ENCODE measurements around the gene SPTBN4. TPM values are rescaled to one million over a fixed set of nuclear protein-coding genes. Genes with fewer than 3 reads are reported as not detected.

Gene SPTBN4
- total RNA-seq, 5 donors from 2014 or later (not counting 1 experiment from before 2014, with no cell fraction given) = 0.37 to 1.2 (median 0.66) TPM

DNA sequence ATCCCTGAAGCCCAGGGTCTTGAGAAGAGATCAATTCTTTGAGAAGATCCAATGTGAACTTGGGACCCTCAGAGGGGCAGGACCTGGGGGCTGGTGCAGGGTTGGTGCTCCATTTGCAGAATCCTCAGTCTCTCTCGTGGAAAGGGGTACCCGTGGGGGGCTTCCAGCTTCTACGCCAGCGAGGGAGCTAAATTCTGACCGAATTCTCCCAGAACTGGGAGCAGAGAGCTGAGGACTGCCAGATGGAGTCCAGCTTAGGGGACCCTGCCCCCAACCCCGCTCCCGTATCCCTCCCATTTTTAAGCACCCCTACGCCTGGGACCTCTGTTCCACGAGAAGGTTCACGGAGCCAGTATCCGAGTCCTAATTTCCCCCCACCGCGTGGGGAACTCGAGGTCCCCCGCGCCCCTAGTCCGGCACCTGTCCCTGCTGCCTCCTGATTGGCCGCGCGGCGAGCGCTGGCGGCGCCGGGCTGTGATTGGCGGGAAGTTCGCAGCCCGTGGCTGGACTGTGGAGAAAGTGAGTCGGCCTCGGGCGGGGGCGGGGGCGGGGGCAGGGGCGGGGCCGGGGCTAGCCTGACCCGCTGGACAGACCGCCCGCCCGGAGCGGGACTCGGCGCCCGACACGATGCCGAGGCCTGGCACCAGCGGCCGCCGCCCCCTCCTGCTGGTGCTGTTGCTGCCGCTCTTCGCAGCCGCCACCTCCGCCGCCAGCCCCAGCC, 130.0 kb downstream of the SPTBN4 start:
- H3K4me3 Mint-ChIP-seq = peak overlapping the region in 1 of 3 donors; percentile 52

DNA sequence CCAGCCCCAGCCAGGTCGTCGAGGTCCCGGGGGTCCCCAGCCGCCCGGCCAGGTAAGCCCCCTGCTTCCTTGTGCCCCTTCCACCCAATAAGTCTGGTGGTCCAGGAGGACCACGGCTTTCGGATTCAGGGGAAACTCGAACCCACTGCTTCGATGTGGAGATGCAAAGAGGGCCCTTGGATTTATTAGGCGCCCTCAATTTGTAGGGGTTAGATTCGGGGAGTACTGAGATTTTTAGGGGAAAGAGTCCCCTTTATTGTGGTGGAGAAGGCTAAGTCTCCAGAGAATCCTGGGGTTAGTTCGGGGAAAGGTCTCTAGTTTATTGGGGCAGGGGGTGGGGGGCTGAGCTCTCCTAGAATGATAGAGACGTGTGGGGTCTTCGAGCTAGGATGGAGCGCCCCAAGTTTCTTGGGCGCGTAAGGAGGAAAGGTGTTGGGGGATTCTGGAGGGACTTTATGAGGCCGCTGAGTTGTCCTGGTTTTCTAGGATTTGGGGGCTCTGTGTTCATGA, 130.6 kb downstream of the SPTBN4 start:
- Mint-ChIP-seq H3K4me1 (peaks cover 41 to 49% (median 43%) of the 10 kb centered on the region in 3 donors), H3K27me3 (peaks cover 22 to 38% of the 10 kb centered on the region in 2 donors), H3K4me3 (peak overlapping the region; percentile 14 to 52 (median 25)), H3K9me3 (no peaks in the 10 kb centered on the region), H3K27ac (peak overlapping the region in 1 of 2 donors; percentile 9), H3K36me3 (no peaks in the 10 kb centered on the region)
- ChIA-PET CTCF (no interaction called here), POLR2A (no interaction called here)
- Histone ChIP-seq H3K4me1 (ENCODE audit: control insufficient read depth in 1 of 2, extremely low read depth in 1 of 2, insufficient read depth in 2 of 2, low read length in 2 of 2) (peaks cover 5 to 70% of the 10 kb centered on the region in 2 experiments), H3K36me3 (ENCODE audit: control insufficient read depth in 2 of 2, extremely low read depth in 1 of 2, insufficient read depth in 1 of 2, low read length in 1 of 2) (no peaks in the 10 kb centered on the region), H3K9me3 (no peaks in the 10 kb centered on the region), H3K27me3 (replicated peaks in 1 of 2; ENCODE audit: control insufficient read depth in 2 of 2, extremely low read depth in 1 of 2, insufficient read depth in 2 of 2, low read length in 1 of 2) (peaks cover 5 to 68% of the 10 kb centered on the region in 2 experiments), H3K4me3 (ENCODE audit: control insufficient read depth in 1 of 2, extremely low read depth in 1 of 2, low read length in 1 of 2) (no peak overlapping the region), H3K27ac (ENCODE audit: low read length) (no peak overlapping the region)
- no peak for ATAC-seq (replicated peaks in 1 of 4)
- DNase-seq = no peak
- WGBS (ENCODE audit: insufficient coverage) = 8% methylated on average over 18 of the region's 18 CpGs

More for the DNA sequence above, 130.0 kb downstream of the SPTBN4 start:
- Histone ChIP-seq H3K9me3 (no peaks in the 10 kb centered on the region), H3K27me3 (replicated peaks in 1 of 2; ENCODE audit: control insufficient read depth in 2 of 2, extremely low read depth in 1 of 2, insufficient read depth in 2 of 2, low read length in 1 of 2) (peaks cover 5 to 62% of the 10 kb centered on the region in 2 experiments), H3K27ac (ENCODE audit: low read length) (no peak overlapping the region), H3K4me3 (ENCODE audit: control insufficient read depth in 1 of 2, extremely low read depth in 1 of 2, low read length in 1 of 2) (peak overlapping the region in 1 of 2 donors; percentile 17), H3K4me1 (ENCODE audit: control insufficient read depth in 1 of 2, extremely low read depth in 1 of 2, insufficient read depth in 2 of 2, low read length in 2 of 2) (peaks cover 3 to 64% of the 10 kb centered on the region in 2 experiments), H3K36me3 (ENCODE audit: control insufficient read depth in 2 of 2, extremely low read depth in 1 of 2, insufficient read depth in 1 of 2, low read length in 1 of 2) (no peaks in the 10 kb centered on the region)
- H3K9me3 Mint-ChIP-seq = no peaks in the 10 kb centered on the region
- no peaks in the 10 kb centered on the region for H3K36me3 Mint-ChIP-seq
- ChIA-PET POLR2A (no interaction called here), CTCF (no interaction called here)
- ATAC-seq (replicated peaks in 1 of 4) (no peak), DNase-seq (peak in 1 of 35 experiments; percentile 24)
- peaks cover 37 to 44% (median 39%) of the 10 kb centered on the region in 3 donors for H3K4me1 Mint-ChIP-seq
- H3K27ac Mint-ChIP-seq = no peak overlapping the region
- H3K27me3 Mint-ChIP-seq = peaks cover 18 to 37% of the 10 kb centered on the region in 2 donors
- 13% methylated on average over 44 of the region's 53 CpGs for WGBS (ENCODE audit: insufficient coverage)

DNA sequence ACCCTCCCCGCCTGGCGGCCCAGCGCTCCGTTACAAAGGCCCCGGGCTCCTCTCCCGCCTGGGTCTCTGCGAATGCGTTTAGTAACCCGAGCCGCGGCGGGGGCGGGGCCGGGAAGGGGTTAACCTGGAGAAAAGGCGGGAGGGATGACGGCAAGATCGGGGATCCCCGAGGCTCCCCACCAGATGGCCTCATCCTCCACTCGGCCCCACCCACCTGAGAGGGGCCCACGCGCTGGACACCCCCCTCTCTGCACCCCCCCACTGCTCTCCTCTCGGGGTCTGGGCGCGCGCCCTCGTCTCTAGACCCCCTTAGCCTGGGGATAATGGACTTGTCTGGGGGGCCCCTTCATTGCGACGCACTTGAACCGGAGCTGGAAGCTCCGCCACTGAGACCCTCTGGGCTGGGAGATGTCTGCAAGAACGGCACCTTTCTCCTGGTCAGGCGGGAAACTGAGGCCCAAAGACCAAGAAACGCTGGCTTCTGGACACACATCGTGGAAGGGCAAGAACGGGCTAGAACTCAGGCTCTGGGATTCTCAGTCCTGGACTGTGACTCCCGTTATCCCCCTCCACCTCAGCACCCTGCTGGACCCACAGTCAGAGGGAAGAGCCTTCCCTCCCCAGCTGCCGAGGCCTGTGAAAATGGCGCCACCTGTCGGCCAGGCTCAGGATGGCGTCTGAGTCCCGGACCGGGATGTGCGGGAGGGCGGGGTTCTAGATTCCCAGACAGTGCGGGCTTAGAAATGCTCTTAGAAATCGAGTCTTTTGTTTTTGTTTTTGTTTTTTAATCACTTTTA, 131.5 kb downstream of the SPTBN4 start:
- no peak overlapping the region for H3K27ac ChIP-seq (ENCODE audit: low read length)
- no peaks in the 10 kb centered on the region for H3K36me3 ChIP-seq (ENCODE audit: control insufficient read depth in 2 of 2, extremely low read depth in 1 of 2, insufficient read depth in 1 of 2, low read length in 1 of 2)
- H3K4me3 ChIP-seq (ENCODE audit: control insufficient read depth in 1 of 2, extremely low read depth in 1 of 2, low read length in 1 of 2) = no peak overlapping the region
- ChIA-PET POLR2A (no interaction called here), CTCF (interaction anchor here in 1 of 2 donors (0.6 to 2.7 kb wide), 6 partner anchors 12 to 293 kb away, joined by 3 to 7 read pairs (median 4); no protein-coding TSS in a partner anchor)
- H3K9me3 ChIP-seq = no peaks in the 10 kb centered on the region
- H3K27me3 Mint-ChIP-seq = peaks cover 22 to 44% of the 10 kb centered on the region in 2 donors
- DNase-seq (peak; percentile 43 to 90 (median 73)), ATAC-seq (replicated peaks in 1 of 4) (peak; percentile 57 to 69 (median 60))
- WGBS (ENCODE audit: insufficient coverage) = 5% methylated on average over 13 of the region's 46 CpGs
- H3K27ac Mint-ChIP-seq = no peak overlapping the region
- H3K27me3 ChIP-seq (replicated peaks in 1 of 2; ENCODE audit: control insufficient read depth in 2 of 2, extremely low read depth in 1 of 2, insufficient read depth in 2 of 2, low read length in 1 of 2) = peaks cover 6 to 74% of the 10 kb centered on the region in 2 experiments
- H3K36me3 Mint-ChIP-seq = no peaks in the 10 kb centered on the region
- peaks cover 5 to 79% of the 10 kb centered on the region in 2 experiments for H3K4me1 ChIP-seq (ENCODE audit: control insufficient read depth in 1 of 2, extremely low read depth in 1 of 2, insufficient read depth in 2 of 2, low read length in 2 of 2)
- peak overlapping the region in 2 of 3 donors; percentile 13 to 84 for H3K4me3 Mint-ChIP-seq
- no peaks in the 10 kb centered on the region for H3K9me3 Mint-ChIP-seq
- peaks cover 51 to 58% (median 51%) of the 10 kb centered on the region in 3 donors for H3K4me1 Mint-ChIP-seq

DNA sequence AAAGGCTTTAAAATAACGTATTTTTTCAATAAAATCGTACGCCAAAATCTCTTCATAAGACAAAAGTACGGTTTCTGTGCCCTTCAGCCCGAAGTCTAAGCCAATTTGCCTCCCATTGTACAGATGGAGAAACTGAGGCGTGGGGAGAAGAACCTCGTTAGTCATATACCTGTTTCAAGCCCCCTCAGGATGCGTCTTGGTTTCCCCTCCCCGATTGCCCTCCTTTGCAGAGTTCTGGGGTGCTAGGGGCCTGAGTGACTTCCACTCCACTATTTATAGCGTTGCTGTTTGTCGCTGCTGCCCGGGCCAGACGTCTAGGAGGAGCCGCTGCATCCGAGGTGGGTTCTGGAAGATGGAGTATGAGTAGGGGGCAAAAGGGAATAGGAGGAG, 132.1 kb downstream of the SPTBN4 start:
- H3K36me3 Mint-ChIP-seq = no peaks in the 10 kb centered on the region
- no peaks in the 10 kb centered on the region for H3K9me3 Mint-ChIP-seq
- H3K36me3 ChIP-seq (ENCODE audit: control insufficient read depth in 2 of 2, extremely low read depth in 1 of 2, insufficient read depth in 1 of 2, low read length in 1 of 2) = no peaks in the 10 kb centered on the region
- H3K9me3 ChIP-seq = no peaks in the 10 kb centered on the region
- 0% methylated on average over 2 of the region's 15 CpGs for whole genome bisulfite sequencing (ENCODE audit: insufficient coverage)
- peaks cover 22 to 44% of the 10 kb centered on the region in 2 donors for H3K27me3 Mint-ChIP-seq
- H3K27me3 ChIP-seq (replicated peaks in 1 of 2; ENCODE audit: control insufficient read depth in 2 of 2, extremely low read depth in 1 of 2, insufficient read depth in 2 of 2, low read length in 1 of 2) = peaks cover 6 to 74% of the 10 kb centered on the region in 2 experiments
- H3K4me1 Mint-ChIP-seq = peaks cover 54 to 64% (median 56%) of the 10 kb centered on the region in 3 donors
- ChIA-PET CTCF (interaction anchor here (0.6 to 2.7 kb wide), 8 partner anchors 11 to 294 kb away, joined by 3 to 7 read pairs (median 3); no protein-coding TSS in a partner anchor), POLR2A (no interaction called here)
- no peak overlapping the region for H3K4me3 ChIP-seq (ENCODE audit: control insufficient read depth in 1 of 2, extremely low read depth in 1 of 2, low read length in 1 of 2)
- H3K4me1 ChIP-seq (ENCODE audit: control insufficient read depth in 1 of 2, extremely low read depth in 1 of 2, insufficient read depth in 2 of 2, low read length in 2 of 2) = peaks cover 5 to 85% of the 10 kb centered on the region in 2 experiments
- H3K4me3 Mint-ChIP-seq = peak overlapping the region in 1 of 3 donors; percentile 84
- no peak overlapping the region for H3K27ac Mint-ChIP-seq
- DNase-seq (no peak), ATAC-seq (replicated peaks in 1 of 4) (no peak)
- no peak overlapping the region for H3K27ac ChIP-seq (ENCODE audit: low read length)

DNA sequence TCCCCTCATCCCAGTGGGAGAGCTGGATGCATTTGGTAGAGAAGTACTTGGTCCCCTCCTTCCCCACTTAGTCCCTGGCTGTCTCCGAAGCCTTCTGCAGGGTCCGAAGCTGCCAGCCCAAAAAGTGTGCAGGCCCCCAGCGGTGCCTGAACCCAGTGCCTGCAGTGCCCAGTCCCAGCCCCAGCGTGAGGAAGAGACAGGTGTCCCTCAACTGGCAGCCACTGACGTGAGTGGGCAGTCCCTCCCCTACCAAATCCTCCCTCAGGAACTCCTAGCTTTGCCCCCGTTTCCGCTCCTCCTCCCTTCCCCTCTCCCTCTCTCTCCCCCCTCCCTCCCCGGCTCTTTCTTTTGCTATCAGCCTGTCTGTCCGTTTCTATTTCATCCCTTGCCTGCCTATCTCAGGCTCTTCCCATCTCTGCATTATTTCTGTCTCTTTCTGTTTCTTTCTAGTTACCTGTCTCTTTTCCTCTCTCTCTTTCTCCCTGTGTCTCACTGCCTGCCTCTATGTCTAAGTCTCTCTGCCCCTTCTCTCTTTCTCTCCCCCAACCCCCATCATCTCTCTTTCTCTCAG, 132.6 kb downstream of the SPTBN4 start:
- DNase-seq (peak in 1 of 35 experiments; percentile 51), ATAC-seq (replicated peaks in 1 of 4) (no peak)
- peaks cover 7 to 86% of the 10 kb centered on the region in 2 experiments for H3K4me1 ChIP-seq (ENCODE audit: control insufficient read depth in 1 of 2, extremely low read depth in 1 of 2, insufficient read depth in 2 of 2, low read length in 2 of 2)
- Mint-ChIP-seq H3K9me3 (no peaks in the 10 kb centered on the region), H3K27ac (no peak overlapping the region), H3K27me3 (peaks cover 22 to 44% of the 10 kb centered on the region in 2 donors), H3K4me3 (peak overlapping the region in 2 of 3 donors; percentile 35 to 84), H3K4me1 (peaks cover 54 to 65% (median 58%) of the 10 kb centered on the region in 3 donors), H3K36me3 (no peaks in the 10 kb centered on the region)
- no peak overlapping the region for H3K4me3 ChIP-seq (ENCODE audit: control insufficient read depth in 1 of 2, extremely low read depth in 1 of 2, low read length in 1 of 2)
- 5% methylated on average over 9 of the region's 9 CpGs for WGBS (ENCODE audit: insufficient coverage)
- peaks cover 6 to 77% of the 10 kb centered on the region in 2 experiments for H3K27me3 ChIP-seq (replicated peaks in 1 of 2; ENCODE audit: control insufficient read depth in 2 of 2, extremely low read depth in 1 of 2, insufficient read depth in 2 of 2, low read length in 1 of 2)
- H3K9me3 ChIP-seq = no peaks in the 10 kb centered on the region
- ChIA-PET CTCF (interaction anchor here (0.6 to 2.7 kb wide), 6 partner anchors 10 to 135 kb away, joined by 3 to 7 read pairs (median 3); no protein-coding TSS in a partner anchor), POLR2A (no interaction called here)
- H3K27ac ChIP-seq (ENCODE audit: low read length) = no peak overlapping the region
- no peaks in the 10 kb centered on the region for H3K36me3 ChIP-seq (ENCODE audit: control insufficient read depth in 2 of 2, extremely low read depth in 1 of 2, insufficient read depth in 1 of 2, low read length in 1 of 2)

Measured in T-cell (primary cell).